Glutamatergic neuron (in vitro differentiated cells): ENCODE data around the gene ERCC6L2. TPM values are rescaled to one million over a fixed set of nuclear protein-coding genes. Genes with fewer than 3 reads are reported as not detected.

Experiments
- DNase-seq: peaks from one replicate; pipeline ENCODE4 v3.0.0; 2022
- H3K27ac Mint-ChIP-seq: one replicate; pipeline ENCODE4 v1.8.0; 2020; ENCODE audit warnings: mild to moderate bottlenecking, mixed read lengths, inconsistent platforms; ENCODE audit not compliant: unreplicated experiment
- H3K27me3 Mint-ChIP-seq: one replicate; pipeline ENCODE4 v1.8.0; 2020; ENCODE audit warnings: mild to moderate bottlenecking, moderate library complexity, mixed read lengths, inconsistent platforms; ENCODE audit not compliant: unreplicated experiment
- H3K36me3 Mint-ChIP-seq: one replicate; pipeline ENCODE4 v1.8.0; 2020; ENCODE audit warnings: mild to moderate bottlenecking, mixed read lengths, inconsistent platforms; ENCODE audit not compliant: unreplicated experiment
- H3K4me1 Mint-ChIP-seq: one replicate; pipeline ENCODE4 v1.8.0; 2020; ENCODE audit warnings: mild to moderate bottlenecking, low read depth, mixed read lengths, inconsistent platforms; ENCODE audit not compliant: unreplicated experiment
- H3K4me3 Mint-ChIP-seq: one replicate; pipeline ENCODE4 v1.8.0; 2020; ENCODE audit warnings: mild to moderate bottlenecking, mixed read lengths, inconsistent platforms; ENCODE audit not compliant: unreplicated experiment
- H3K9me3 Mint-ChIP-seq: one replicate; pipeline ENCODE4 v1.8.0; 2020; ENCODE audit warnings: mild to moderate bottlenecking, moderate library complexity, mixed read lengths, inconsistent platforms; ENCODE audit not compliant: unreplicated experiment
- total RNA-seq: library from RNA; stranded (reverse); fragmentation: NEBNext Ultra II Directional; extraction: Animal tissue kit (Norgen Biotek cat#: 25700); gene quantifications from one replicate; pipeline ENCODE4 v1.2.1, GENCODE V29; 2021; ENCODE audit not compliant: unreplicated experiment
- TF ChIP-seq, protein P1 (sequence below): fragments of 200-600 bp; sonication (generic); IDR thresholded peaks from one replicate; pipeline ENCODE4 v1.5.0; 2021; ENCODE audit not compliant: partially characterized antibody, unreplicated experiment

ERCC6L2 gene
- total RNA-seq, 1 donor from 2014 or later: 51.3 TPM

GRCh38 chr9:95840074-95840473, 35.4 kb upstream of the ERCC6L2 start:
- TF ChIP-seq, protein P1, sequence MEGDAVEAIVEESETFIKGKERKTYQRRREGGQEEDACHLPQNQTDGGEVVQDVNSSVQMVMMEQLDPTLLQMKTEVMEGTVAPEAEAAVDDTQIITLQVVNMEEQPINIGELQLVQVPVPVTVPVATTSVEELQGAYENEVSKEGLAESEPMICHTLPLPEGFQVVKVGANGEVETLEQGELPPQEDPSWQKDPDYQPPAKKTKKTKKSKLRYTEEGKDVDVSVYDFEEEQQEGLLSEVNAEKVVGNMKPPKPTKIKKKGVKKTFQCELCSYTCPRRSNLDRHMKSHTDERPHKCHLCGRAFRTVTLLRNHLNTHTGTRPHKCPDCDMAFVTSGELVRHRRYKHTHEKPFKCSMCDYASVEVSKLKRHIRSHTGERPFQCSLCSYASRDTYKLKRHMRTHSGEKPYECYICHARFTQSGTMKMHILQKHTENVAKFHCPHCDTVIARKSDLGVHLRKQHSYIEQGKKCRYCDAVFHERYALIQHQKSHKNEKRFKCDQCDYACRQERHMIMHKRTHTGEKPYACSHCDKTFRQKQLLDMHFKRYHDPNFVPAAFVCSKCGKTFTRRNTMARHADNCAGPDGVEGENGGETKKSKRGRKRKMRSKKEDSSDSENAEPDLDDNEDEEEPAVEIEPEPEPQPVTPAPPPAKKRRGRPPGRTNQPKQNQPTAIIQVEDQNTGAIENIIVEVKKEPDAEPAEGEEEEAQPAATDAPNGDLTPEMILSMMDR: no peak
- no peak for DNase-seq
- Mint-ChIP-seq H3K4me3 (no peak overlapping the region), H3K4me1 (no peaks in the 10 kb centered on the region), H3K9me3 (no peaks in the 10 kb centered on the region), H3K27me3 (no peaks in the 10 kb centered on the region), H3K36me3 (no peaks in the 10 kb centered on the region), H3K27ac (no peak overlapping the region)

GRCh38 chr9:95841377-95841776, 34.1 kb upstream of the ERCC6L2 start:
- Mint-ChIP-seq H3K4me1 (no peaks in the 10 kb centered on the region), H3K36me3 (no peaks in the 10 kb centered on the region), H3K27ac (no peak overlapping the region), H3K27me3 (no peaks in the 10 kb centered on the region), H3K4me3 (no peak overlapping the region), H3K9me3 (no peaks in the 10 kb centered on the region)
- TF ChIP-seq, protein P1: no peak
- DNase-seq: no peak

- DNase-seq: no peak
- TF ChIP-seq, protein P1: no peak
- H3K4me1 Mint-ChIP-seq: no peaks in the 10 kb centered on the region
- H3K4me3 Mint-ChIP-seq: no peak overlapping the region
- no peak overlapping the region for H3K27ac Mint-ChIP-seq
- H3K27me3 Mint-ChIP-seq: no peaks in the 10 kb centered on the region
- no peaks in the 10 kb centered on the region for H3K9me3 Mint-ChIP-seq
- H3K36me3 Mint-ChIP-seq: peaks cover 18% of the 10 kb centered on the region
Measured at GRCh38 chr9:95845751-95846150, 29.7 kb upstream of the ERCC6L2 start.

GRCh38 chr9:95848764-95849163, 26.7 kb upstream of the ERCC6L2 start:
- Mint-ChIP-seq H3K9me3 (no peaks in the 10 kb centered on the region), H3K4me3 (no peak overlapping the region), H3K36me3 (peaks cover 18% of the 10 kb centered on the region), H3K27me3 (no peaks in the 10 kb centered on the region), H3K4me1 (no peaks in the 10 kb centered on the region), H3K27ac (no peak overlapping the region)
- TF ChIP-seq, protein P1: no peak
- DNase-seq: no peak

GRCh38 chr9:95852059-95853032, 23.1 kb upstream of the ERCC6L2 start:
- DNase-seq: no peak
- H3K27me3 Mint-ChIP-seq: no peaks in the 10 kb centered on the region
- peaks cover 18% of the 10 kb centered on the region for H3K36me3 Mint-ChIP-seq
- peaks cover 13% of the 10 kb centered on the region for H3K4me1 Mint-ChIP-seq
- H3K4me3 Mint-ChIP-seq: no peak overlapping the region
- H3K9me3 Mint-ChIP-seq: no peaks in the 10 kb centered on the region
- no peak overlapping the region for H3K27ac Mint-ChIP-seq
- TF ChIP-seq, protein P1: no peak
